SK-N-MC (cell line): ENCODE measurements around the gene DSCAML1.

Source experiments
- EZH2 ChIP-seq: fragments of 200-600 bp; sonication (generic); IDR thresholded peaks from one replicate; pipeline ENCODE4 v1.6.1; 2017; ENCODE audit warnings: antibody characterized with exemption
- FOXP2 ChIP-seq: optimal IDR thresholded peaks from 2 replicates; pipeline ENCODE3; 2011; ENCODE audit warnings: mild to moderate bottlenecking, moderate library complexity; ENCODE audit not compliant: insufficient read depth; ENCODE audit errors: extremely low read length, control extremely low read depth
- POLR2AphosphoS5 ChIP-seq: IDR thresholded peaks from 2 replicates; pipeline ENCODE4 v1.6.1; 2012; ENCODE audit warnings: mild to moderate bottlenecking, low read depth, low read length, borderline replicate concordance

GRCh38 chr11:117701781-117702180 lies 95.2 kb downstream of the DSCAML1 start:
- TF ChIP-seq POLR2AphosphoS5 (no peak), EZH2 (no peak), FOXP2 (no peak)
